ENCODE results near the gene SPATA20. TPM values are rescaled to one million over a fixed set of nuclear protein-coding genes. Genes with fewer than 3 reads are reported as not detected.

Gene SPATA20
- total RNA-seq, 1 experiment from 2014 or later, result 33.2 TPM

GRCh38 chr17:50577451-50577954, 30.5 kb downstream of the SPATA20 start:
- H3K36me3 Mint-ChIP-seq (ENCODE audit: insufficient read depth, unreplicated experiment), result no peaks in the 10 kb centered on the region
- H3K27ac Mint-ChIP-seq (ENCODE audit: unreplicated experiment), result no peak overlapping the region
- CTCF ChIA-PET, result interaction anchor here (0.9 to 1.0 kb wide), 2 partner anchors 17 to 46 kb away, joined by 3 to 5 read pairs; partner anchors contain the start of gene CACNA1G
- no peaks in the 10 kb centered on the region for H3K4me1 Mint-ChIP-seq (ENCODE audit: low read depth, unreplicated experiment)
- no peak overlapping the region for H3K4me3 Mint-ChIP-seq (ENCODE audit: low read depth, unreplicated experiment)
- no peaks in the 10 kb centered on the region for H3K9me3 Mint-ChIP-seq (ENCODE audit: low read depth, unreplicated experiment)
- intact Hi-C loops (cut with micrococcal nuclease; ENCODE audit: unreplicated experiment), result no loop called here
- TF ChIP-seq, protein P1, sequence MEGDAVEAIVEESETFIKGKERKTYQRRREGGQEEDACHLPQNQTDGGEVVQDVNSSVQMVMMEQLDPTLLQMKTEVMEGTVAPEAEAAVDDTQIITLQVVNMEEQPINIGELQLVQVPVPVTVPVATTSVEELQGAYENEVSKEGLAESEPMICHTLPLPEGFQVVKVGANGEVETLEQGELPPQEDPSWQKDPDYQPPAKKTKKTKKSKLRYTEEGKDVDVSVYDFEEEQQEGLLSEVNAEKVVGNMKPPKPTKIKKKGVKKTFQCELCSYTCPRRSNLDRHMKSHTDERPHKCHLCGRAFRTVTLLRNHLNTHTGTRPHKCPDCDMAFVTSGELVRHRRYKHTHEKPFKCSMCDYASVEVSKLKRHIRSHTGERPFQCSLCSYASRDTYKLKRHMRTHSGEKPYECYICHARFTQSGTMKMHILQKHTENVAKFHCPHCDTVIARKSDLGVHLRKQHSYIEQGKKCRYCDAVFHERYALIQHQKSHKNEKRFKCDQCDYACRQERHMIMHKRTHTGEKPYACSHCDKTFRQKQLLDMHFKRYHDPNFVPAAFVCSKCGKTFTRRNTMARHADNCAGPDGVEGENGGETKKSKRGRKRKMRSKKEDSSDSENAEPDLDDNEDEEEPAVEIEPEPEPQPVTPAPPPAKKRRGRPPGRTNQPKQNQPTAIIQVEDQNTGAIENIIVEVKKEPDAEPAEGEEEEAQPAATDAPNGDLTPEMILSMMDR (IDR thresholded peaks at IDR 0.05; ENCODE audit: unreplicated experiment), result no peak
- no TSS peak for BruUV-seq (replicated peaks)
- H3K27me3 Mint-ChIP-seq (ENCODE audit: unreplicated experiment), result peaks cover 86% of the 10 kb centered on the region
- no peak for DNase-seq

GRCh38 chr17:50578173-50578572, 31.2 kb downstream of the SPATA20 start:
- peaks cover 86% of the 10 kb centered on the region for H3K27me3 Mint-ChIP-seq (ENCODE audit: unreplicated experiment)

GRCh38 chr17:50579399-50579798, 32.4 kb downstream of the SPATA20 start:
- Mint-ChIP-seq H3K9me3 (ENCODE audit: low read depth, unreplicated experiment) (no peaks in the 10 kb centered on the region), H3K4me1 (ENCODE audit: low read depth, unreplicated experiment) (no peaks in the 10 kb centered on the region)

More at GRCh38 chr17:50578173-50578572, 31.2 kb downstream of the SPATA20 start:
- BruUV-seq (replicated peaks), result no TSS peak
- Mint-ChIP-seq H3K4me1 (ENCODE audit: low read depth, unreplicated experiment) (no peaks in the 10 kb centered on the region), H3K36me3 (ENCODE audit: insufficient read depth, unreplicated experiment) (no peaks in the 10 kb centered on the region), H3K27ac (ENCODE audit: unreplicated experiment) (no peak overlapping the region), H3K4me3 (ENCODE audit: low read depth, unreplicated experiment) (no peak overlapping the region), H3K9me3 (ENCODE audit: low read depth, unreplicated experiment) (no peaks in the 10 kb centered on the region)
- TF ChIP-seq, protein P1 (IDR thresholded peaks at IDR 0.05; ENCODE audit: unreplicated experiment), result no peak
- CTCF ChIA-PET, result interaction anchor here (1.0 kb wide), 1 partner anchor 45 kb away, joined by 5 read pairs; no protein-coding TSS in a partner anchor
- intact Hi-C loops (cut with micrococcal nuclease; ENCODE audit: unreplicated experiment), result no loop called here
- no peak for DNase-seq

DNA sequence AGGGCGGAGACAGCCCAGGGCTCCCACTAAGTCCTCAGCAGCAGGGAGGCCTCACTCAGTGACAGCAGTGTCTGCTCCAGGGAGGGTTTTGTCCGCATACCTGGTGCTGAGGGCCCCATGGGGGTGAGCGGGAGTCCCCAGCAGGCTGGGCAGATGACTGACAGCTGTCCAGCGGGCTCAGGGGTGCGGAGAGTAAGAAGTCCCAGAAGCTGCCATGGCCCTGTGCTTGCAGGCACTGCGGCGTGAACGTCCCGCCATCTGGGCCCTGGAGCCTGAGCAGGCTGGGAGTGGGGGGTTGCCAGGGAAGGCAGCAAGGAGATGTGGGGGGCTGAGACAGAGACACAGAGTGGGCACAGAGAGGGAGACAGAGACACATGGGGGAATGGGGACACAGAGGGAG, 33.7 kb downstream of the SPATA20 start:
- CTCF ChIA-PET, result interaction anchor here (0.6 kb wide), 1 partner anchor 107 kb away, joined by 3 read pairs; no protein-coding TSS in a partner anchor
- no peaks in the 10 kb centered on the region for H3K4me1 Mint-ChIP-seq (ENCODE audit: low read depth, unreplicated experiment)
- no peak overlapping the region for H3K4me3 Mint-ChIP-seq (ENCODE audit: low read depth, unreplicated experiment)
- DNase-seq, result no peak
- peaks cover 91% of the 10 kb centered on the region for H3K27me3 Mint-ChIP-seq (ENCODE audit: unreplicated experiment)
- intact Hi-C loops (cut with micrococcal nuclease; ENCODE audit: unreplicated experiment), result no loop called here
- no peak overlapping the region for H3K27ac Mint-ChIP-seq (ENCODE audit: unreplicated experiment)
- TF ChIP-seq, protein P1 (IDR thresholded peaks at IDR 0.05; ENCODE audit: unreplicated experiment), result no peak
- no TSS peak for BruUV-seq (replicated peaks)
- H3K36me3 Mint-ChIP-seq (ENCODE audit: insufficient read depth, unreplicated experiment), result no peaks in the 10 kb centered on the region
- no peaks in the 10 kb centered on the region for H3K9me3 Mint-ChIP-seq (ENCODE audit: low read depth, unreplicated experiment)

More at GRCh38 chr17:50579399-50579798, 32.4 kb downstream of the SPATA20 start:
- H3K4me3 Mint-ChIP-seq (ENCODE audit: low read depth, unreplicated experiment), result no peak overlapping the region
- no peaks in the 10 kb centered on the region for H3K36me3 Mint-ChIP-seq (ENCODE audit: insufficient read depth, unreplicated experiment)
- intact Hi-C loops (cut with micrococcal nuclease; ENCODE audit: unreplicated experiment), result no loop called here
- BruUV-seq (replicated peaks), result no TSS peak
- TF ChIP-seq, protein P1 (IDR thresholded peaks at IDR 0.05; ENCODE audit: unreplicated experiment), result no peak
- DNase-seq, result no peak
- CTCF ChIA-PET, result no interaction called here
- no peak overlapping the region for H3K27ac Mint-ChIP-seq (ENCODE audit: unreplicated experiment)
- H3K27me3 Mint-ChIP-seq (ENCODE audit: unreplicated experiment), result peaks cover 86% of the 10 kb centered on the region
